PFSK-1 (cell line): ENCODE measurements around the gene NUDT16L1. TPM values are rescaled to one million over a fixed set of nuclear protein-coding genes. Genes with fewer than 3 reads are reported as not detected.
A peak's percentile ranks its signal among the peaks of the same experiment; 100 is the strongest.

Experiments
- FOXP2 ChIP-seq: optimal IDR thresholded peaks from 2 replicates; pipeline ENCODE3; 2011; ENCODE audit warnings: borderline replicate concordance, control low read depth, inconsistent platforms; ENCODE audit not compliant: insufficient read depth; ENCODE audit errors: extremely low read length, extremely low read depth
- POLR2AphosphoS5 ChIP-seq: IDR thresholded peaks from 2 replicates; pipeline ENCODE4 v1.6.1; 2012; ENCODE audit warnings: low read depth, mild to moderate bottlenecking, control low read depth, low read length, moderate library complexity
- REST ChIP-seq, 2 experiments: IDR thresholded peaks; 2 replicates each; pipeline versions ENCODE4 v1.6.1 to v1.8.0; 2011 to 2012; ENCODE audit warnings: low read depth in 2 of 2, low read length in 2 of 2, control low read depth in 1 of 2, inconsistent platforms in 1 of 2, mild to moderate bottlenecking in 1 of 2, moderate library complexity in 1 of 2; ENCODE audit not compliant: insufficient read depth in 1 of 2
- SIN3A ChIP-seq: IDR thresholded peaks from 2 replicates; pipeline ENCODE4 v1.6.1; 2012; ENCODE audit warnings: mild to moderate bottlenecking, low read length, moderate library complexity, borderline replicate concordance; ENCODE audit not compliant: insufficient read depth
- TAF1 ChIP-seq: IDR thresholded peaks from 2 replicates; pipeline ENCODE4 v1.6.1; 2012; ENCODE audit warnings: low read length, control low read depth, borderline replicate concordance; ENCODE audit not compliant: insufficient read depth
- polyA plus RNA-seq: library from polyadenylated mRNA; unstranded; fragments of >200 nt; gene quantifications from one replicate; pipeline ENCODE4 v1.2.1, GENCODE V29; 2012; ENCODE audit warnings: low read depth, missing spikeins; ENCODE audit not compliant: insufficient read length

The NUDT16L1 gene
- polyA plus RNA-seq: 64.6 TPM

- TF ChIP-seq REST (IDR thresholded peaks at IDR 0.05; ENCODE audit: insufficient read depth in 1 of 2, low read depth in 2 of 2, low read length in 2 of 2): no peak
- peak; percentile 40; the same call in 1 of the 2 replicates for TF ChIP-seq POLR2AphosphoS5
- no peak for TF ChIP-seq TAF1
- no peak for TF ChIP-seq SIN3A
- no peak for TF ChIP-seq FOXP2
Observed at GRCh38 chr16:4693296-4693955, at the start of gene NUDT16L1. TSS of gene NUDT16L1 (plus strand) at chr16:4693562. CDS start at chr16:4693727, 165 bp downstream.

- TF ChIP-seq TAF1 (no peak), REST (IDR thresholded peaks at IDR 0.05; ENCODE audit: insufficient read depth in 1 of 2, low read depth in 2 of 2, low read length in 2 of 2) (no peak), FOXP2 (no peak), SIN3A (no peak)
Observed at GRCh38 chr16:4646773-4647643, 46.4 kb upstream of the NUDT16L1 start.

- TF ChIP-seq SIN3A: no peak
- no peak for TF ChIP-seq REST (IDR thresholded peaks at IDR 0.05; ENCODE audit: insufficient read depth in 1 of 2, low read depth in 2 of 2, low read length in 2 of 2)
- TF ChIP-seq POLR2AphosphoS5: no peak
- TF ChIP-seq FOXP2: no peak
- no peak for TF ChIP-seq TAF1
Observed at GRCh38 chr16:4647644-4647980, 45.8 kb upstream of the NUDT16L1 start.

- TF ChIP-seq SIN3A: no peak
Observed at GRCh38 chr16:4648917-4649316, 44.4 kb upstream of the NUDT16L1 start.

GRCh38 chr16:4649744-4650442, 43.5 kb upstream of the NUDT16L1 start:
- TF ChIP-seq TAF1 (no peak), SIN3A (no peak), FOXP2 (no peak), REST (IDR thresholded peaks at IDR 0.05; ENCODE audit: insufficient read depth in 1 of 2, low read depth in 2 of 2, low read length in 2 of 2) (no peak), POLR2AphosphoS5 (no peak)
